Body of pancreas (tissue), 4 donors: ENCODE data around the gene KHNYN.

Source experiments
- CTCF ChIP-seq, 7 experiments: fragments of 450-650 bp in 4 of 7; fragments of 200-600 bp in 3 of 7; sonication (generic) in 3 of 7; IDR thresholded peaks; one replicate each; pipeline ENCODE4 v1.5.1; 2016 to 2019; ENCODE audit warnings: antibody characterized with exemption in 7 of 7
- POLR2A ChIP-seq, 3 donors: fragments of 450-650 bp; IDR thresholded peaks; one replicate each; pipeline ENCODE4 v1.6.1; 2016; ENCODE audit warnings: antibody characterized with exemption in 3 of 3, mild to moderate bottlenecking in 2 of 3

- TF ChIP-seq CTCF (IDR thresholded peaks at IDR 0.05) (no peak), POLR2A (IDR thresholded peaks at IDR 0.05) (no peak)
Observed at GRCh38 chr14:24401810-24402702, 27.7 kb upstream of the KHNYN start.
